ENCODE data around the gene PHYHD1.
A peak's percentile ranks its signal among the peaks of the same experiment; 100 is the strongest.
"Not testable (repeated sequence)": the region's sequence is repeated elsewhere in the genome, so short reads cannot be mapped to it uniquely, and the experiment has no call there.

Gene PHYHD1

GRCh38 chr9:128945798-128946501, 25.2 kb downstream of the PHYHD1 start:
- intact Hi-C loops (cut with micrococcal nuclease), result loop anchor here (10.0 kb wide), 1 partner anchor 61 kb away; the partner anchor contains the start of genes KYAT1 and LRRC8A
- Mint-ChIP-seq H3K9me3 (no peaks in the 10 kb centered on the region), H3K4me1 (ENCODE audit: low read depth) (peaks cover 20% of the 10 kb centered on the region), H3K27ac (peak overlapping the region; percentile 90), H3K36me3 (ENCODE audit: low read depth) (peaks cover 44% of the 10 kb centered on the region), H3K4me3 (peak overlapping the region; percentile 94), H3K27me3 (no peaks in the 10 kb centered on the region)

GRCh38 chr9:128946571-128947276, 25.9 kb downstream of the PHYHD1 start:
- H3K27me3 Mint-ChIP-seq, result no peaks in the 10 kb centered on the region
- peaks cover 20% of the 10 kb centered on the region for H3K4me1 Mint-ChIP-seq (ENCODE audit: low read depth)
- H3K36me3 Mint-ChIP-seq (ENCODE audit: low read depth), result peaks cover 52% of the 10 kb centered on the region
- H3K27ac Mint-ChIP-seq, result peak overlapping the region; percentile 90
- H3K4me3 Mint-ChIP-seq, result peak overlapping the region; percentile 94
- H3K9me3 Mint-ChIP-seq, result no peaks in the 10 kb centered on the region
- intact Hi-C loops (cut with micrococcal nuclease), result loop anchor here (10.0 kb wide), 1 partner anchor 62 kb away; the partner anchor contains the start of genes KYAT1 and LRRC8A

GRCh38 chr9:128947277-128947526, 26.4 kb downstream of the PHYHD1 start:
- H3K9me3 Mint-ChIP-seq, result no peaks in the 10 kb centered on the region
- no peaks in the 10 kb centered on the region for H3K27me3 Mint-ChIP-seq
- peaks cover 20% of the 10 kb centered on the region for H3K4me1 Mint-ChIP-seq (ENCODE audit: low read depth)
- intact Hi-C loops (cut with micrococcal nuclease), result loop anchor here (10.0 kb wide), 1 partner anchor 62 kb away; the partner anchor contains the start of genes KYAT1 and LRRC8A
- peak overlapping the region; percentile 94 for H3K4me3 Mint-ChIP-seq
- peaks cover 56% of the 10 kb centered on the region for H3K36me3 Mint-ChIP-seq (ENCODE audit: low read depth)
- peak overlapping the region; percentile 90 for H3K27ac Mint-ChIP-seq

DNA sequence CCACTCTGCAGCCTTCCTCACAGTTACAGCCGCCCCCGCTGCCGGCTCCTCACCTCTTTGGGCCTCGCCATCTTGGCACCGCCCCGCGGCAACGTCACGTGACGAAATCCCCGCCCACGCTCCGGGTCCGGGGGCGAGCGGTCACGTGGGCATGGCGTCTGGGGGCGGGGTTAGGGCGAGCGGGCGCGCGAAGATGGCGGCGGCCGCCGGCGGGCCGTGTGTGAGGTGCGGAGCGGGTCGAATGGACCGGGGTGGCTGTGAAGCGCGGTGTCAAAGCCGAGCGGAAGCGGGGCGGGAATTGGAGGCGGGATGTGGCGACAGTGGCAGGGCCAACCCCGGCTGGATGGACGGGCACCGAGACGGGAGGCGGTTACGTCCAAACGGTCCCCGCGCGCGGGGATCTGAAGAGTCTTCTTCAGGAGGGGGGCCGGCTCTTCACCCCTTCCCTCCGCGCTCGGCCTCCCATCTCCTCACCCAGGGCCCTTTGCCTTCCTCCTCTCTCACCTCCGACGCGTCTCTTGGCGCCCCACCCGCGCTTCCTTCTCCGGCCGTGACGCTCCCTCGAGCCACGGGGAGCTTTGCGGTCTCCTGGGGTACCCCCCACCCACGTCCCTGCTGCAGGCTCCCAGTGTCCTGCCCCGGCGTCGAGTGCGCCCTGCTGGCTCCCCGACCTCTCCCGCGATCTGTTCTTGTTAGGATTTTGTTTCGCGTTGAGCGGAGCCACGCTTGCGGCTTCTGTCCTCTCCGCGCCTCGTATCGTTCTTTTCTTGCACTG, 26.9 kb downstream of the PHYHD1 start, which contains the start of the genes DOLK and NUP188:
TSS of gene DOLK (minus strand) at position 77 of the 775 bp plus-strand sequence. CDS start 300 bp downstream, outside the sequence.
TSS of gene NUP188 (plus strand) at position 173 of the 775 bp plus-strand sequence. CDS start at position 194, 21 bp downstream.
- intact Hi-C loops (cut with micrococcal nuclease), result loop anchor here (10.0 kb wide), 1 partner anchor 63 kb away; the partner anchor contains the start of genes KYAT1 and LRRC8A
- H3K4me1 Mint-ChIP-seq (ENCODE audit: low read depth), result peaks cover 20% of the 10 kb centered on the region
- peaks cover 61% of the 10 kb centered on the region for H3K36me3 Mint-ChIP-seq (ENCODE audit: low read depth)
- no peaks in the 10 kb centered on the region for H3K9me3 Mint-ChIP-seq
- no peaks in the 10 kb centered on the region for H3K27me3 Mint-ChIP-seq
- peak within 1 kb of the TSS; percentile 90 for H3K27ac Mint-ChIP-seq
- peak within 1 kb of the TSS; percentile 94 for H3K4me3 Mint-ChIP-seq

- H3K4me1 Mint-ChIP-seq (ENCODE audit: low read depth); intact Hi-C loops (cut with micrococcal nuclease): not testable (repeated sequence)
Measured at GRCh38 chr9:128961403-128961802, 40.6 kb downstream of the PHYHD1 start.

DNA sequence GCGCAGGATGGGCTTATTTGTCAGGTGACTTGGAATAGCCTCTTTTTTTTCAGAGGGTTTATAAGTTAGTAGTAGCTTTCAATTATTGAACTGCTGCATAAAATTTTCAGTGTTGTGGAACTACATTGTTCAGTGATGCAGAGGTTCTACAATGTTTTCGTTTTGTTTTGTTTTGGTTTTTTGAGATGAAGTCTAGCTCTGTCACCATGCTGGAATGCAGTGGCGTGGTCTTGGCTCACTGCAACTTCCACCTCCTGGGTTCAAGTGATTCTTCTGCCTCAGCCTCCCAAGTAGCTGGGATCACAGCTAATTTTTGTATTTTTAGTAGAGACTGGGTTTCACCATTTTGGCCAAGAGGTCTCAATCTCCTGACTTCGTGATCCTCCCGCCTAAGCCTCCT, 48.7 kb downstream of the PHYHD1 start:
- no peaks in the 10 kb centered on the region for H3K9me3 Mint-ChIP-seq
- no peaks in the 10 kb centered on the region for H3K27me3 Mint-ChIP-seq
- H3K27ac Mint-ChIP-seq, result no peak overlapping the region
- no peak overlapping the region for H3K4me3 Mint-ChIP-seq
- no peaks in the 10 kb centered on the region for H3K4me1 Mint-ChIP-seq (ENCODE audit: low read depth)
- H3K36me3 Mint-ChIP-seq (ENCODE audit: low read depth), result peaks cover 91% of the 10 kb centered on the region
- intact Hi-C loops (cut with micrococcal nuclease), result no loop called here

More at GRCh38 chr9:128961403-128961802, 40.6 kb downstream of the PHYHD1 start:
- peaks cover 83% of the 10 kb centered on the region for H3K36me3 Mint-ChIP-seq (ENCODE audit: low read depth)
- not testable (repeated sequence) for H3K9me3 Mint-ChIP-seq, H3K4me3 Mint-ChIP-seq, H3K27ac Mint-ChIP-seq, H3K27me3 Mint-ChIP-seq

GRCh38 chr9:128972956-128973355, 52.2 kb downstream of the PHYHD1 start:
- no peaks in the 10 kb centered on the region for H3K4me1 Mint-ChIP-seq (ENCODE audit: low read depth)
- H3K4me3 Mint-ChIP-seq, result no peak overlapping the region
- intact Hi-C loops (cut with micrococcal nuclease), result no loop called here
- H3K27ac Mint-ChIP-seq, result no peak overlapping the region
- no peaks in the 10 kb centered on the region for H3K9me3 Mint-ChIP-seq
- no peaks in the 10 kb centered on the region for H3K27me3 Mint-ChIP-seq
- H3K36me3 Mint-ChIP-seq (ENCODE audit: low read depth), result peaks cover 99% of the 10 kb centered on the region

GRCh38 chr9:128979111-128979510, 58.3 kb downstream of the PHYHD1 start:
- no peak overlapping the region for H3K4me3 Mint-ChIP-seq
- H3K36me3 Mint-ChIP-seq (ENCODE audit: low read depth), result peaks cover 99% of the 10 kb centered on the region
- H3K4me1 Mint-ChIP-seq (ENCODE audit: low read depth), result no peaks in the 10 kb centered on the region
- intact Hi-C loops (cut with micrococcal nuclease), result no loop called here
- no peaks in the 10 kb centered on the region for H3K27me3 Mint-ChIP-seq
- H3K9me3 Mint-ChIP-seq, result no peaks in the 10 kb centered on the region
- H3K27ac Mint-ChIP-seq, result no peak overlapping the region

DNA sequence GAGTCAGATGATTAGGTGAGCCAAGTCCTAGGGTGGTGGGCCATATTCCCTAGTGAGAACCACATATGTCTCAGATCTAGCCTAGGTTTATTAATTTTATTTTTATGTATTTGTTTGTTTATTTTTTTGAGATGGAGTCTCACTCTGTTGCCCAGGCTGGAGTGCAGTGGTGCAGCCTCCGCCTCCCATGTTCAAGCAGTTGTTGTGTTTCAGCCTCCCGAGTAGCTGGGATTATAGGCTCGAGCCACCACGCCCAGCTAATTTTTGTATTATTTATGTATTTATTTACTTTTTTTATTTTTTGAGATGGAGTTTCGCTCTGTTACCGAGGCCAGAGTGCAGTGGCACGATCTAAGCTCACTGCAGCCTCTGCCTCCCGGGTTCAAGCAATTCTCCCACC, 62.8 kb downstream of the PHYHD1 start:
- intact Hi-C loops (cut with micrococcal nuclease), result no loop called here
- H3K4me1 Mint-ChIP-seq (ENCODE audit: low read depth), result no peaks in the 10 kb centered on the region
- H3K27me3 Mint-ChIP-seq, result no peaks in the 10 kb centered on the region
- H3K27ac Mint-ChIP-seq, result no peak overlapping the region
- no peak overlapping the region for H3K4me3 Mint-ChIP-seq
- no peaks in the 10 kb centered on the region for H3K9me3 Mint-ChIP-seq
- H3K36me3 Mint-ChIP-seq (ENCODE audit: low read depth), result peaks cover 100% of the 10 kb centered on the region

GRCh38 chr9:128986671-128987070, 65.9 kb downstream of the PHYHD1 start:
- Mint-ChIP-seq H3K4me3 (no peak overlapping the region), H3K36me3 (ENCODE audit: low read depth) (peaks cover 98% of the 10 kb centered on the region), H3K27ac (no peak overlapping the region), H3K27me3 (no peaks in the 10 kb centered on the region), H3K4me1 (ENCODE audit: low read depth) (no peaks in the 10 kb centered on the region), H3K9me3 (no peaks in the 10 kb centered on the region)
- intact Hi-C loops (cut with micrococcal nuclease), result no loop called here

DNA sequence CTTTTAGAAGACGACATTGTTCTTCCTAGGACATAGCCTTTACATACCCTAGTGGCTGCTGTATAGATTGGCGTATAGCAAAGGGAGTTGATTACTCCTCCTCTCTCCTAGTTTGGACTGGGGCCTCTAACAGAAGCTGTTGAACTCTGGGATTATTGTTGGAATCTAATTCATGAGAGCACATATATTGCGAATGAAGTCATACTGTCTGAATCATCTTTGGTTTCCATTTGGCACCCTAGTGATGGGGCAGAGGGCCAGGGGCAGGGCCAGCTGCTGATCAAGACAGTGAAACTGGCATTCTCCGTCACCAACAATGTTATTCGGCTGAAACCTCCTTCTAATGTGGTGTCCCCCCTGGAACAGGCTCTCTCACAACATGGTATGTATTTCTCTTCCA, 67.0 kb downstream of the PHYHD1 start:
- Mint-ChIP-seq H3K9me3 (no peaks in the 10 kb centered on the region), H3K4me3 (no peak overlapping the region), H3K27ac (no peak overlapping the region), H3K36me3 (ENCODE audit: low read depth) (peaks cover 97% of the 10 kb centered on the region), H3K4me1 (ENCODE audit: low read depth) (no peaks in the 10 kb centered on the region), H3K27me3 (no peaks in the 10 kb centered on the region)
- intact Hi-C loops (cut with micrococcal nuclease), result no loop called here
